Fibroblast of lung (primary cell): ENCODE results near the gene HDAC6. TPM values are rescaled to one million over a fixed set of nuclear protein-coding genes. Genes with fewer than 3 reads are reported as not detected.

Experiments
- DNase-seq, 2 donors: peaks; one replicate each; pipeline versions ENCODE4 v3.0.0 to v3.0.0-alpha.2; 2010; ENCODE audit warnings: low read depth in 2 of 2
- H2AFZ ChIP-seq: 2 replicates; pipeline ENCODE4 v1.5.1; 2012; ENCODE audit warnings: low read length, control low read depth, inconsistent platforms
- H3K27ac ChIP-seq: 2 replicates; pipeline ENCODE4 v1.5.1; 2011; ENCODE audit warnings: low read length, control low read depth; ENCODE audit not compliant: insufficient read depth
- H3K27me3 ChIP-seq: 2 replicates; pipeline ENCODE4 v1.5.1; 2011; ENCODE audit warnings: mild to moderate bottlenecking, low read length; ENCODE audit not compliant: control insufficient read depth, insufficient read depth
- H3K36me3 ChIP-seq: 2 replicates; pipeline ENCODE4 v1.5.1; 2011; ENCODE audit warnings: low read length; ENCODE audit not compliant: control insufficient read depth, insufficient read depth
- H3K4me1 ChIP-seq: 2 replicates; pipeline ENCODE4 v1.5.1; 2011; ENCODE audit warnings: low read length; ENCODE audit not compliant: control insufficient read depth, insufficient read depth; ENCODE audit errors: extremely low read depth
- H3K4me2 ChIP-seq: 2 replicates; pipeline ENCODE4 v1.5.1; 2011; ENCODE audit warnings: low read length, control low read depth; ENCODE audit not compliant: insufficient read depth; ENCODE audit errors: extremely low read depth
- H3K4me3 ChIP-seq, 4 experiments: fragments of 200-600 bp in 1 of 4; sonication (generic) in 1 of 4; replicated peaks in 1 of 4; 2 replicates each; pipeline ENCODE4 v1.5.1; 2011 to 2016; ENCODE audit warnings: low read length in 4 of 4, low read depth in 3 of 4, mild to moderate bottlenecking in 3 of 4, control low read depth in 2 of 4, inconsistent platforms in 1 of 4, mixed read lengths in 1 of 4; ENCODE audit not compliant: insufficient read depth in 1 of 4; ENCODE audit errors: control extremely low read depth in 1 of 4
- H3K79me2 ChIP-seq: 2 replicates; pipeline ENCODE4 v1.5.1; 2012; ENCODE audit warnings: mild to moderate bottlenecking, low read length, inconsistent platforms; ENCODE audit not compliant: control insufficient read depth, insufficient read depth
- H3K9ac ChIP-seq: 2 replicates; pipeline ENCODE4 v1.5.1; 2011; ENCODE audit warnings: mild to moderate bottlenecking, low read length, control low read depth; ENCODE audit not compliant: insufficient read depth
- H3K9me3 ChIP-seq: 2 replicates; pipeline ENCODE4 v1.5.1; 2012; ENCODE audit warnings: low read depth, low read length; ENCODE audit not compliant: control insufficient read depth, insufficient read depth
- H4K20me1 ChIP-seq: 2 replicates; pipeline ENCODE4 v1.5.1; 2011; ENCODE audit warnings: low read length; ENCODE audit not compliant: control insufficient read depth, insufficient read depth; ENCODE audit errors: extremely low read depth
- CTCF ChIP-seq, 2 donors: IDR thresholded peaks in 1 of 2; conservative IDR thresholded peaks in 1 of 2; 1 replicate in 1 of 2; 2 replicates in 1 of 2; pipeline ENCODE4 v1.5.1; 2011 to 2012; ENCODE audit warnings: low read length in 2 of 2, control low read depth in 1 of 2, inconsistent platforms in 1 of 2, low read depth in 1 of 2, mild to moderate bottlenecking in 1 of 2
- EZH2 ChIP-seq: IDR thresholded peaks from 2 replicates; pipeline ENCODE4 v1.5.1; 2012; ENCODE audit warnings: low read length, control low read depth, mild to moderate bottlenecking; ENCODE audit errors: missing control alignments
- polyA plus RNA-seq, 2 donors: library from polyadenylated mRNA; depleted of rRNA in 1 of 2; stranded (reverse) in 1 of 2; unstranded in 1 of 2; fragments of >200 nt; gene quantifications; 2 replicates each; pipeline ENCODE4 v1.2.1, GENCODE V29; 2011 to 2012; ENCODE audit warnings: missing spikeins in 1 of 2
- total RNA-seq: library from RNA; depleted of rRNA; stranded (reverse); fragments of >200 nt; gene quantifications from 2 replicates; pipeline ENCODE4 v1.2.1, GENCODE V29; 2014

Gene HDAC6
- total and polyA plus RNA-seq, 2 donors (not counting 1 experiment from before 2014, with no cell fraction given): 20.0 to 32.5 TPM

- DNase-seq: no peak
- H3K79me2 ChIP-seq: no peaks in the 10 kb centered on the region
- H4K20me1 ChIP-seq: no peaks in the 10 kb centered on the region
- no peak overlapping the region for H3K4me2 ChIP-seq
- TF ChIP-seq EZH2 (no peak), CTCF (conservative IDR thresholded peaks at IDR 0.05 in 1 of 2, IDR thresholded peaks at IDR 0.05 in 1 of 2; ENCODE audit: low read depth in 1 of 2, low read length in 2 of 2) (no peak)
- H2AFZ ChIP-seq: no peak overlapping the region
- H3K4me1 ChIP-seq: no peaks in the 10 kb centered on the region
- H3K36me3 ChIP-seq: no peaks in the 10 kb centered on the region
- no peaks in the 10 kb centered on the region for H3K9me3 ChIP-seq
- no peaks in the 10 kb centered on the region for H3K27me3 ChIP-seq
- H3K27ac ChIP-seq: no peak overlapping the region
- H3K4me3 ChIP-seq: no peak overlapping the region
- H3K9ac ChIP-seq: no peak overlapping the region
These were observed 31.6 kb upstream of the HDAC6 start for GRCh38 chrX:48770296-48770695.

GRCh38 chrX:48772602-48773001 lies 29.3 kb upstream of the HDAC6 start:
- TF ChIP-seq CTCF (conservative IDR thresholded peaks at IDR 0.05 in 1 of 2, IDR thresholded peaks at IDR 0.05 in 1 of 2; ENCODE audit: low read depth in 1 of 2, low read length in 2 of 2): no peak
- TF ChIP-seq EZH2: no peak
- Histone ChIP-seq H2AFZ (no peak overlapping the region), H4K20me1 (no peaks in the 10 kb centered on the region), H3K4me2 (no peak overlapping the region), H3K79me2 (no peaks in the 10 kb centered on the region), H3K9ac (no peak overlapping the region), H3K9me3 (no peaks in the 10 kb centered on the region), H3K36me3 (no peaks in the 10 kb centered on the region), H3K4me1 (no peaks in the 10 kb centered on the region), H3K27me3 (no peaks in the 10 kb centered on the region), H3K27ac (no peak overlapping the region), H3K4me3 (no peak overlapping the region)
- DNase-seq: no peak

- H2AFZ ChIP-seq: no peak overlapping the region
- no peak overlapping the region for H3K9ac ChIP-seq
- no peaks in the 10 kb centered on the region for H4K20me1 ChIP-seq
- no peaks in the 10 kb centered on the region for H3K27me3 ChIP-seq
- no peak overlapping the region for H3K27ac ChIP-seq
- no peaks in the 10 kb centered on the region for H3K36me3 ChIP-seq
- DNase-seq: peak in 1 of 2 donors; percentile 17
- no peak overlapping the region for H3K4me3 ChIP-seq
- no peaks in the 10 kb centered on the region for H3K9me3 ChIP-seq
- no peaks in the 10 kb centered on the region for H3K4me1 ChIP-seq
- no peak overlapping the region for H3K4me2 ChIP-seq
- TF ChIP-seq CTCF (conservative IDR thresholded peaks at IDR 0.05 in 1 of 2, IDR thresholded peaks at IDR 0.05 in 1 of 2; ENCODE audit: low read depth in 1 of 2, low read length in 2 of 2) (no peak), EZH2 (no peak)
- H3K79me2 ChIP-seq: no peaks in the 10 kb centered on the region
These were observed 24.9 kb upstream of the HDAC6 start for GRCh38 chrX:48776818-48777439.
